Skeletal muscle cell (primary cell): ENCODE measurements around the gene AGBL5.
A peak's percentile ranks its signal among the peaks of the same experiment; 100 is the strongest.
"Not testable (repeated sequence)": the region's sequence is repeated elsewhere in the genome, so short reads cannot be mapped to it uniquely, and the experiment has no call there.

Experiments used
- DNase-seq: peaks from one replicate; pipeline ENCODE4 v3.0.0-alpha.2; 2010; ENCODE audit warnings: low read depth
- H3K4me3 ChIP-seq: 2 replicates; pipeline ENCODE4 v1.5.1; 2011; ENCODE audit warnings: low read depth, mild to moderate bottlenecking, control low read depth, low read length, moderate library complexity

AGBL5 gene

DNA sequence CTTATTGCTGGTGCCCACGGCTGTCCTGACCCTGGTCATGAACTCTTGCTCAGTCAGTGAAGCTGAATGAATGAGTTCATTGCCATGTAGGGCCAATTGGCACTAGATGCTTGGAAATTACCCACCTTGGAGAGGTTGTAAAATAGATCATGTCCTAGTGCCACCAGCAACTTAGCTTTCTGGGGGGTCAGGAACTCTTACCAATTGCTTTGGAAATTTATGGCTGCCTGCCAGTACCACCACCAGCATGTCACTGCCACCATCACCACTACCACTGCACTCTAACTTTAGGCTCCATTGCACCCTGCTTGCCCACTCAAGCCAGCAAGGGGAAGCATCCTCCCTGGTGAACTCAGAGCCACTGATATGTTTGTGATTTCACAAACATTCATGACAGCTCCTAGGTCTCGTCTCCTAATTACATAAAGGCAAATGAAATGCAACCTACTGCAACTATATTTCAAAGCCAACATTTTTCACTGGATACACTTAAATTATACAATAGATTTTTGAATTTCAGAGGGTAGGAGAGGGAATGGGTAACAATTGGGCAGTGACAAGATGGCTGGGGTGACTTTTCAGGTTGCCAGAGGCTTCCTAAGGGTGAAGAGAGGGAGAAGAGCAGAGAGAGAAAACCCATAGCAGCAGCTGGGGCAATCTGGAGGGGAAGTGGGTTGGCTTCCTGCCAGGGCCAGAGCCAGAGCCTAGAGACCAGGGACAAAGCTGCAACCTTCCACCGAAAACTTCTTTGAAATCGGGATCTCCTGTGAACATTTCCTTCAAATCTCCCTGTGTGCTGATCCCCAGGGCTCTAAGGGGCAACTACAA, 23.5 kb downstream of the AGBL5 start:
- H3K4me3 ChIP-seq = no peak overlapping the region
- no peak for DNase-seq

- H3K4me3 ChIP-seq, DNase-seq: not testable (repeated sequence)
Observed at GRCh38 chr2:27075566-27075871, 24.1 kb downstream of the AGBL5 start.

GRCh38 chr2:27076323-27076722, 24.9 kb downstream of the AGBL5 start:
- no peak overlapping the region for H3K4me3 ChIP-seq
- DNase-seq = no peak

DNA sequence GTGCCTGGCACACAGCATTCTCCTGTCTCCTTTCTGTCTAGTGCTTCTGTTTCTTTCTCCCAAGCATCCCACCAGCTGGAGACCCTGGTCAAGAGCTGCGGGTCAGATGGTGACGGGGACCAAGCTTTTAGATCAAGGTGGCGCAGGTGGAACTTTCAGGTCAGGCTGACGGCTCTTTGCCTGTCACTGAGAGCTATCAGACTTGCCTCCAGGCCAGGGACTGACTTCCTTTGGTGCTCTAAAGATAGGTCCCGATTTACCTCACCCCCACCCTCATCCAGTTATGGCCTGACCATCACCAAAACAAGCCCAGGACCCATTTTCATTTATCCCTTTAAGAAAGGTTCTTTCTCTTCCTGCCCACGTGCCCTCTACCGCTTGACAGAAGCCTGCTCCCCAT, 25.8 kb downstream of the AGBL5 start:
- no peak overlapping the region for H3K4me3 ChIP-seq
- no peak for DNase-seq

DNA sequence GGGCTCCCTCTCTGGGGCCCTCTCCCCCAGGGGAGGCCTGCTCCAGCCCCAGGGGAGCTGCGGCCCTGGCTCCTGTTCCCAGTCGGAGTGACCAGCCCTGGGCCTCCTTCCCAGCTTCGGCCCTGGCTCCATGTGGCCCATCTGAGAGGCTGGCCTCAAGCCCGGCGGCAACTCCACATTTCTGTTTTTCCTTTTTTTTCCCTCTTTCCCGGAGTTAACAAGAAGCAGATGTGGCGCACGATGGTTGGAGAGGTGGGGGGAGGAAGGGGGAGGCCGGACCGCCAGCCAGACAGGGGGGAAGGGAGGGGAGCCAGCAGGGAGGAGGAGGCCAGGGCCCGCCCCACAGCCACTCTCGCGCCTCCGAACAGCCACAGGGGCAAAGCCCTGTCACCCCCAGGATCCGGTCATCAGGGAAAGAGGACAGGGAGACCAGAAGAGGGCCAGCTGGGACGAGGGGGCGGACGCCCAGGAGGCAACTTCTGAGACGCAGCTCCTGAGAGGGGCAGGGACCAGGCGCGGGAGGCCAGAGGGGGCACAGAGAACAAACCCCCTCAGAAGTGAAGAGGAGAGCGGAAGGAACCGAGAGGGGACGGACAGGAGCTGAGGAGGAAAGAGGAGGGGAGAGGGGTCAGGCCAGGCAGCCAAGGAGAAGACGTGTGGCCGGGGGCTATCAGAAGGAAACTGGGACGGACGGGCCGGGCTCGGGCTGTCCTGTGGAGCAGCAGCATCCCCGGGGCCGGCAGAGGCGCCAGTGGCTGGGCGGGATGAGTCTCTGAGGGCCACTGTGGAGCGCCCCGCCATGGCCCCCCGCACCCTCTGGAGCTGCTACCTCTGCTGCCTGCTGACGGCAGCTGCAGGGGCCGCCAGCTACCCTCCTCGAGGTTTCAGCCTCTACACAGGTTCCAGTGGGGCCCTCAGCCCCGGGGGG, 27.1 kb downstream of the AGBL5 start, which contains the start of gene EMILIN1:
Gene EMILIN1, plus strand, starts transcription at position 349 of the 928 bp plus-strand sequence. Its CDS starts 451 bp downstream, at position 800.
- DNase-seq = peak; percentile 83
- peak within 1 kb of the TSS; percentile 84 for H3K4me3 ChIP-seq

GRCh38 chr2:27079233-27080139, 28.0 kb downstream of the AGBL5 start:
- DNase-seq = no peak
- H3K4me3 ChIP-seq = peak overlapping the region; percentile 84

- peak overlapping the region; percentile 84 for H3K4me3 ChIP-seq
- DNase-seq = no peak
Observed at GRCh38 chr2:27080140-27080469, 28.6 kb downstream of the AGBL5 start.

GRCh38 chr2:27080603-27080936, 29.1 kb downstream of the AGBL5 start:
- peak overlapping the region; percentile 84 for H3K4me3 ChIP-seq

DNA sequence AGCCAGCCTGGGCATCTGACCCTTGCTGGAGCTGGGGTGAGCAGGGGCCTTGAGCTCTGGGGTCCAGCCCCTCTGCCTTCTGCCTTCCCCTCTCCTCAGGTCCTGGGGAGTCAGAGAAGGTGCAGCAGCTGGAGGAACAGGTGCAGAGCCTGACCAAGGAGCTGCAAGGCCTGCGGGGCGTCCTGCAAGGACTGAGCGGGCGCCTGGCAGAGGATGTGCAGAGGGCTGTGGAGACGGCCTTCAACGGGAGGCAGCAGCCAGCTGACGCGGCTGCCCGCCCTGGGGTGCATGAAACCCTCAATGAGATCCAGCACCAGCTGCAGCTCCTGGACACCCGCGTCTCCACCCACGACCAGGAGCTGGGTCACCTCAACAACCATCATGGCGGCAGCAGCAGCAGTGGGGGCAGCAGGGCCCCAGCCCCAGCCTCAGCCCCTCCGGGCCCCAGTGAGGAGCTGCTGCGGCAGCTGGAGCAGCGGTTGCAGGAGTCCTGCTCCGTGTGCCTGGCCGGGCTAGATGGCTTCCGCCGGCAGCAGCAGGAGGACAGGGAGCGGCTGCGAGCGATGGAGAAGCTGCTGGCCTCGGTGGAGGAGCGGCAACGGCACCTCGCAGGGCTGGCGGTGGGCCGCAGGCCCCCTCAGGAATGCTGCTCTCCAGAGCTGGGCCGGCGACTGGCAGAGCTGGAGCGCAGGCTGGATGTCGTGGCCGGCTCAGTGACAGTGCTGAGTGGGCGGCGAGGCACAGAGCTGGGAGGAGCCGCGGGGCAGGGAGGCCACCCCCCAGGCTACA, 30.7 kb downstream of the AGBL5 start:
- no peak overlapping the region for H3K4me3 ChIP-seq
- DNase-seq = no peak

More at GRCh38 chr2:27080603-27080936, 29.1 kb downstream of the AGBL5 start:
- DNase-seq = no peak

GRCh38 chr2:27082773-27083409, 31.4 kb downstream of the AGBL5 start:
- DNase-seq = no peak
- H3K4me3 ChIP-seq = no peak overlapping the region

DNA sequence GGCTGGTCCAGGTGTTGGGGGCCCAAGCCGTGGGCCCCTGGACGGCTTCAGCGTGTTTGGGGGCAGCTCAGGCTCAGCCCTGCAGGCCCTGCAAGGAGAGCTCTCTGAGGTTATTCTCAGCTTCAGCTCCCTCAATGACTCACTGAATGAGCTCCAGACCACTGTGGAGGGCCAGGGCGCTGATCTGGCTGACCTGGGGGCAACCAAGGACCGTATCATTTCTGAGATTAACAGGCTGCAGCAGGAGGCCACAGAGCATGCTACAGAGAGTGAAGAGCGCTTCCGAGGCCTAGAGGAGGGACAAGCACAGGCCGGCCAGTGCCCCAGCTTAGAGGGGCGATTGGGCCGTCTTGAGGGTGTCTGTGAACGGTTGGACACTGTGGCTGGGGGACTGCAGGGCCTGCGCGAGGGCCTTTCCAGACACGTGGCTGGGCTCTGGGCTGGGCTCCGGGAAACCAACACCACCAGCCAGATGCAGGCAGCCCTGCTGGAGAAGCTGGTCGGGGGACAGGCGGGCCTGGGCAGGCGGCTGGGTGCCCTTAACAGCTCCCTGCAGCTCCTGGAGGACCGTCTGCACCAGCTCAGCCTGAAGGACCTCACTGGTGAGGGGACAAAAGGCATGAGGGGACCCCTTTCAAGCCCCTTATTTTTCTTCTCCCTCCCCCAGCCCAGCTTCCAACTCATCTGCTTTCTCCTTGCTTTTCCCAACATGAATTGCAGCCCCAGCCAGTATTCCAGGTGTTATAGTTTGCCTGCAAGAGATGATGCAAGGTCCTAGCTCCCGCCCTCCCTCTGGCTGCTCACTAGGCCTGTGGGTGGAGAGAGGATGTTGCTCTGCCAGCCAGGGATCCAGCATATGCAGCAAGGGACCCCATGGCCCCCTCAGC, 32.2 kb downstream of the AGBL5 start:
- H3K4me3 ChIP-seq = no peak overlapping the region
- DNase-seq = no peak

DNA sequence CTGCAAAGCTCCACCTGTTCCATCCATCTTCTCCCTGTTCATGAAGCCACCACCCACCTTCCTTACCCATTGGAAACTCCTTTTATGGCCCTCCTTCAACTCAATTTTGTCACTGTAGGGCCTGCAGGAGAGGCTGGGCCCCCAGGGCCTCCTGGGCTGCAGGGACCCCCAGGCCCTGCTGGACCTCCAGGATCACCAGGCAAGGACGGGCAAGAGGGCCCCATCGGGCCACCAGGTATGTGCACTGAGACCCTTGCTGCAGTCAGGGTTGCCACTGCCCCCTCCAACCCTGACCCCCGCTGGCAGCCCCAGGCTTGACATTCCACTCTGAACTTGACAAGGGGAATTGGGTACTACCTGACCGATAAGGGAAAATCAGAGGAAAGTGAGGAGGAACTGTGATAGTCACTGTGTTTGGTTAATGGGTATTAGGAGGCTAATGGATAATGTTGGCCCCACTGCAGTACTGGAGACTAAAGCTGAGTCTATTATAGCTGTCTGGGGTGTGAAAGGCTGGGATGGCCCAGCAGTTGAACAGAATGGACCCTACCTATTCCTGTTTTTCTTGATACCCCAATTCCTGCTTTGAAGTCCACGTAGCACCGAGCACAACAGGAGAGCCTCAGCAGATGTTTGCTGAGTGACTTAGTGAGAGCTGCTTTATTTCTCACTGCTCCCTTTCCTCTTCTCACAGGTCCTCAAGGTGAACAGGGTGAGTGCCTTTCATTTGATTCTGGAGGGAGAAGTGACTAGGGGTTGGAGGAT, 33.0 kb downstream of the AGBL5 start:
- no peak overlapping the region for H3K4me3 ChIP-seq
- DNase-seq = no peak

- H3K4me3 ChIP-seq = peak overlapping the region; percentile 52
- DNase-seq = no peak
Observed at GRCh38 chr2:27085062-27085672, 33.7 kb downstream of the AGBL5 start.

DNA sequence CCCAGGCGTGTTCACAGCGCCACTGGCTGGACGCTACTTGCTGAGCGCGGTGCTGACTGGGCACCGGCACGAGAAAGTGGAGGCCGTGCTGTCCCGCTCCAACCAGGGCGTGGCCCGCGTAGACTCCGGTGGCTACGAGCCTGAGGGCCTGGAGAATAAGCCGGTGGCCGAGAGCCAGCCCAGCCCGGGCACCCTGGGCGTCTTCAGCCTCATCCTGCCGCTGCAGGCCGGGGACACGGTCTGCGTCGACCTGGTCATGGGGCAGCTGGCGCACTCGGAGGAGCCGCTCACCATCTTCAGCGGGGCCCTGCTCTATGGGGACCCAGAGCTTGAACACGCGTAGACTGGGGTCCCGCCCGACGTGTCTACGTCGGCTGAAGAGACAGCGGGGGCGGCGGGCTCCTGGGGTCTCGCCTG, 34.2 kb downstream of the AGBL5 start:
- H3K4me3 ChIP-seq = peak overlapping the region; percentile 52
- DNase-seq = no peak

GRCh38 chr2:27086090-27086723, 34.7 kb downstream of the AGBL5 start:
- H3K4me3 ChIP-seq = peak overlapping the region; percentile 52
- DNase-seq = peak; percentile 66
